HepG2 (cell line): ENCODE results near the gene ZBTB37. TPM values are rescaled to one million over a fixed set of nuclear protein-coding genes. Genes with fewer than 3 reads are reported as not detected.
A peak's percentile ranks its signal among the peaks of the same experiment; 100 is the strongest.
"Not testable (repeated sequence)": the region's sequence is repeated elsewhere in the genome, so short reads cannot be mapped to it uniquely, and the experiment has no call there.

Experiments
- ATAC-seq: fragments of 200-7000 bp; cut with Tn5 transposase; 3 replicates; pipeline ENCODE4 v1.9.1; 2020; ENCODE audit warnings: mild to moderate bottlenecking, moderate library complexity
- BruUV-seq: library from RNA; stranded (reverse); fragments of 400-500 nt; replicated peaks from 2 replicates; lab custom pipeline; 2021; lab: Mats Ljungman, UMichigan
- CTCF ChIA-PET: fragments of 300-600 bp; formaldehyde crosslinking; extraction: SDS; loops from one replicate; lab custom pipeline; 2021; ENCODE audit warnings: low total read pairs, inconsistent platforms, low intra/inter-chr PET ratio; lab: Yijun Ruan, JAX
- POLR2A ChIA-PET: fragments of 350-600 bp; sonication (Branson Sonifier 250); formaldehyde crosslinking; loops from one replicate; lab custom pipeline; 2020; ENCODE audit warnings: antibody characterized with exemption, inconsistent platforms; lab: Yijun Ruan, JAX
- DNase-seq: peaks from one replicate; pipeline ENCODE4 v3.0.0-alpha.2; 2015; ENCODE audit warnings: low spot score
- FAIRE-seq: peaks from 3 replicates; lab custom pipeline; 2011; peaks lifted over from hg19 to GRCh38; lab: Jason Lieb, UNC
- H2AFZ ChIP-seq: one replicate; pipeline ENCODE4 v1.6.1; 2011; ENCODE audit warnings: low read length, inconsistent platforms
- H3K27ac ChIP-seq: fragments of 300-600 bp; 3 replicates; pipeline ENCODE4 v1.8.0; 2011; ENCODE audit warnings: mixed run types, mild to moderate bottlenecking, mixed read lengths, low read length, inconsistent platforms; ENCODE audit not compliant: insufficient read depth; ENCODE audit errors: extremely low read length
- H3K27me3 ChIP-seq, 2 experiments: fragments of 200-600 bp in 1 of 2; 2 replicates in 1 of 2; 3 replicates in 1 of 2; pipeline versions ENCODE4 v1.6.0 to v1.8.0; 2011; ENCODE audit warnings: low read length in 2 of 2, mild to moderate bottlenecking in 2 of 2, moderate library complexity in 2 of 2, inconsistent platforms in 1 of 2; ENCODE audit not compliant: insufficient read depth in 2 of 2, control insufficient read depth in 1 of 2
- H3K36me3 ChIP-seq, 2 experiments: fragments of 200-600 bp in 1 of 2; replicated peaks in 1 of 2; 2 replicates in 1 of 2; 3 replicates in 1 of 2; pipeline versions ENCODE4 v1.5.1 to v1.8.0; 2011; ENCODE audit warnings: low read length in 2 of 2, inconsistent platforms in 1 of 2; ENCODE audit not compliant: insufficient read depth in 2 of 2, control insufficient read depth in 1 of 2
- H3K4me1 ChIP-seq: 2 replicates; pipeline ENCODE4 v1.5.1; 2012; ENCODE audit warnings: low read length, inconsistent platforms; ENCODE audit not compliant: insufficient read depth
- H3K4me2 ChIP-seq: 2 replicates; pipeline ENCODE4 v1.6.0; 2011; ENCODE audit warnings: low read depth, low read length, inconsistent platforms
- H3K4me3 ChIP-seq, 3 experiments: fragments of 200-600 bp in 1 of 3; sonication (generic), shearing (Covaris generic) in 1 of 3; replicated peaks in 1 of 3; 2 replicates each; pipeline ENCODE4 v1.5.1; 2011 to 2016; ENCODE audit warnings: low read length in 3 of 3, inconsistent platforms in 2 of 3, low read depth in 2 of 3, mild to moderate bottlenecking in 2 of 3, control low read depth in 1 of 3, mixed read lengths in 1 of 3; ENCODE audit not compliant: insufficient read depth in 1 of 3
- H3K79me2 ChIP-seq: one replicate; pipeline ENCODE4 v1.6.1; 2011; ENCODE audit warnings: low read length, inconsistent platforms; ENCODE audit not compliant: insufficient read depth
- H3K9ac ChIP-seq: 2 replicates; pipeline ENCODE4 v1.6.0; 2011; ENCODE audit warnings: mild to moderate bottlenecking, low read depth, low read length, inconsistent platforms; ENCODE audit not compliant: insufficient read depth
- H3K9me3 ChIP-seq: 2 replicates; pipeline ENCODE4 v1.5.1; 2012; ENCODE audit warnings: mild to moderate bottlenecking, low read length
- H4K20me1 ChIP-seq: 2 replicates; pipeline ENCODE4 v1.6.0; 2011; ENCODE audit warnings: inconsistent platforms, mild to moderate bottlenecking, low read length, moderate library complexity; ENCODE audit not compliant: insufficient read depth
- ASH2L ChIP-seq: fragments of 300-600, 200-600 bp; sonication (generic); IDR thresholded peaks from 2 replicates; pipeline ENCODE4 v1.7.0; 2017; ENCODE audit warnings: low read depth, mild to moderate bottlenecking, moderate library complexity, mixed read lengths, low read length; ENCODE audit not compliant: insufficient read length
- CEBPZ ChIP-seq: IDR thresholded peaks from 2 replicates; pipeline ENCODE4 v1.6.1; 2012; ENCODE audit warnings: low read length, improper control_type of control experiment
- ELF1 ChIP-seq: sonication (generic); formaldehyde crosslinking; IDR thresholded peaks from 2 replicates; pipeline ENCODE4 v1.4.0; 2020; ENCODE audit warnings: missing genetic modification reagents
- ETV5 ChIP-seq: IDR thresholded peaks from 2 replicates; pipeline ENCODE4 v1.6.1; 2018; ENCODE audit warnings: missing biosample characterization, missing genetic modification reagents, inconsistent platforms, borderline replicate concordance
- NCOA5 ChIP-seq: sonication (generic); formaldehyde crosslinking; IDR thresholded peaks from 2 replicates; pipeline ENCODE4 v1.4.0; 2020; ENCODE audit warnings: missing genetic modification reagents
- NR3C1 ChIP-seq: sonication (generic); formaldehyde crosslinking; IDR thresholded peaks from 2 replicates; pipeline ENCODE4 v1.4.0; 2020; ENCODE audit warnings: missing genetic modification reagents
- ZBTB7A ChIP-seq: sonication (generic); formaldehyde crosslinking; IDR thresholded peaks from 2 replicates; pipeline ENCODE4 v1.8.0; 2022; ENCODE audit warnings: mild to moderate bottlenecking, missing genetic modification reagents
- ZNF12 ChIP-seq: sonication (generic); formaldehyde crosslinking; IDR thresholded peaks from 2 replicates; pipeline ENCODE4 v1.5.0; 2020; ENCODE audit warnings: missing genetic modification reagents
- ZNF121 ChIP-seq: sonication (generic); formaldehyde crosslinking; IDR thresholded peaks from 2 replicates; pipeline ENCODE4 v1.5.0; 2020; ENCODE audit warnings: mild to moderate bottlenecking, missing genetic modification reagents
- ZNF619 ChIP-seq: sonication (generic); formaldehyde crosslinking; IDR thresholded peaks from 2 replicates; pipeline ENCODE4 v1.4.0; 2020; ENCODE audit warnings: mild to moderate bottlenecking, missing genetic modification reagents
- ZNF687 ChIP-seq: sonication (generic); formaldehyde crosslinking; IDR thresholded peaks from 2 replicates; pipeline ENCODE4 v1.5.1; 2020; ENCODE audit warnings: mild to moderate bottlenecking, missing genetic modification reagents, moderate library complexity
- WGBS: methylation state at CpG from one replicate; pipeline ENCODE4 v1.1.6; 2017; ENCODE audit warnings: low lambda C conversion rate; 5-methylcytosine and 5-hydroxymethylcytosine counted together
- in situ Hi-C: cut with HindIII; loops from 2 replicates; pipeline ENCODE4 v1.10.0; 2017; ENCODE audit warnings: low pct_unique_long_range_greater_than_20kb; ENCODE audit not compliant: extremely low pct_ligation_motif_present
- intact Hi-C: fragments of 100-400 bp; cut with micrococcal nuclease; formaldehyde crosslinking; loops from one replicate; pipeline ENCODE4 v1.10.0; 2022; ENCODE audit not compliant: unreplicated experiment
- polyA plus RNA-seq, 8 experiments: library from polyadenylated mRNA; depleted of rRNA in 3 of 8; stranded (reverse) in 7 of 8; unstranded in 1 of 8; fragments of >200 nt; fragmentation: Illumina TruSeq in 4 of 8; extraction: Trizol in 4 of 8; gene quantifications; 2 replicates each; pipeline versions ENCODE4 v1.2.1 to v1.2.3, GENCODE V29; 2011 to 2016; ENCODE audit warnings: low read depth in 4 of 8, missing spikeins in 1 of 8, mixed read lengths in 1 of 8; ENCODE audit not compliant: insufficient read depth in 1 of 8
- total RNA-seq, 5 experiments: library from RNA; depleted of rRNA; stranded (reverse); fragments of >200 nt; fragmentation: Illumina TruSeq; extraction: Trizol; gene quantifications; 2 replicates each; pipeline ENCODE4 v1.2.3, GENCODE V29; 2016; ENCODE audit warnings: low read depth in 1 of 5

ZBTB37 gene
- total and polyA plus RNA-seq, 2 of the 13 experiments (the other 11 are each of a cell fraction or from before 2014, with no cell fraction given): 2.6 to 7.7 TPM

DNA sequence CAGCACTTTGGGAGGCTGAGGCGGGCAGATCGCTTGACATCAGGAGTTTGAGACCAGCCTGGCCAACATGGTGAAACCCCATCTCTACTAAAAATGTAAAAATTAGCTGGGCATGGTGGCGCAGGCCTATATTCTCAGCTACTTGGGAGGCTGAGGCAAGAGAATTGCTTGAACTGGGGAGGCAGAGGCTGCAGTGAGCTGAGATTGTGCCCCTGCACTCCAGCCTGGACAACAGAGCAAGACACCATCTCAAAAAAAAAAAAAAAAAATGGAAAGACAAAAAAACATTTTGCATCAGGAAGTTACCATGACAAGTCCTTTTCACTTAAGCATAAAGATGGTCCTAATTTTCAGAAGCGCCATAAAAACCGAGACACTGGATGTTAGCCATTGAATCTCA, 62.4 kb downstream of the ZBTB37 start:
- intact Hi-C loops: not testable (repeated sequence)

DNA sequence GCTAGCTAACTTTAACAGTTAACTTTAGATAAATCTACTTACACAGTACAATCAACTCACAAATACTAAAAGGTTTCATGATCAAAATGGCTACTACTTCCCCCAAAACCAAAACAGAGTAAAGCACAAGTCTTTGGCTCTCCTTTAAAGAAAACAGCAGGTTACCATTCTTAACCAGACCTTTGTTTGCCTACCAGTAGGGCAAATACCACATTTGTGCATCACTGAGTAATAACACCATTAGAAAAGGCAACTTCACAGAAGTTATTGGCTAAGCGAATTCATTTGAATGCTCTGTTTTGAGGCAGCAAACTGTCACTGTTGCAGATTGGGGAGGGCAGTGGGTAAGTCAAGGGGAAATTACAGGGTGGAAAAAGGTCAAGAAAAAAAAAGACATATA, 66.3 kb downstream of the ZBTB37 start:
- intact Hi-C loops (no loop called here), in situ Hi-C loops (no loop called here)
- ATAC-seq: no peak
- H3K9ac ChIP-seq: no peak overlapping the region
- no peaks in the 10 kb centered on the region for H4K20me1 ChIP-seq
- H3K27ac ChIP-seq: no peak overlapping the region
- no peak overlapping the region for H3K4me2 ChIP-seq
- no peaks in the 10 kb centered on the region for H3K9me3 ChIP-seq
- H3K27me3 ChIP-seq: no peaks in the 10 kb centered on the region
- no TSS peak for BruUV-seq
- CTCF ChIA-PET: no interaction called here
- H3K4me3 ChIP-seq: no peak overlapping the region
- no peak for FAIRE-seq
- no peaks in the 10 kb centered on the region for H3K4me1 ChIP-seq
- H3K36me3 ChIP-seq: peaks cover 3 to 23% of the 10 kb centered on the region in 2 experiments; a peak in 4 of 5 replicates
- no peaks in the 10 kb centered on the region for H3K79me2 ChIP-seq
- 100% methylated on average over 1 of the region's 1 CpG for WGBS
- POLR2A ChIA-PET: interaction anchor here (1.1 kb wide), 2 partner anchors 10 to 17 kb away, joined by 3 read pairs; partner anchors contain the start of gene SERPINC1
- H2AFZ ChIP-seq: no peak overlapping the region
- no peak for DNase-seq
- TF ChIP-seq NCOA5 (CRISPR knock-in tag) (no peak), ZNF619 (CRISPR knock-in tag) (no peak), ETV5 (no peak), ZNF12 (CRISPR knock-in tag) (no peak), ASH2L (no peak), ZNF687 (CRISPR knock-in tag) (no peak), CEBPZ (no peak), ELF1 (CRISPR knock-in tag) (no peak), ZBTB7A (CRISPR knock-in tag) (no peak), NR3C1 (CRISPR knock-in tag) (no peak)

More for the DNA sequence above, 62.4 kb downstream of the ZBTB37 start:
- FAIRE-seq, H3K36me3 ChIP-seq, H3K9me3 ChIP-seq, in situ Hi-C loops, H3K27me3 ChIP-seq, H3K4me2 ChIP-seq, BruUV-seq, ATAC-seq, H4K20me1 ChIP-seq, DNase-seq, H3K27ac ChIP-seq, H3K4me3 ChIP-seq, H3K9ac ChIP-seq, CTCF ChIA-PET, H3K79me2 ChIP-seq, H2AFZ ChIP-seq: not testable (repeated sequence)
- H3K4me1 ChIP-seq: peaks cover 11% of the 10 kb centered on the region
- peak; percentile 58 for TF ChIP-seq ZNF121
- 99% methylated on average over 5 of the region's 5 CpGs for WGBS
- POLR2A ChIA-PET: interaction anchor here (1.8 to 2.3 kb wide), 2 partner anchors 13 to 63 kb away, joined by 5 to 10 read pairs; partner anchors contain the start of genes GAS5, SERPINC1 and ZBTB37
